Epithelial cell of esophagus (primary cell): ENCODE data around the gene ABO.
"Not testable (repeated sequence)": the region's sequence is repeated elsewhere in the genome, so short reads cannot be mapped to it uniquely, and the experiment has no call there.

Source experiments
- DNase-seq: peaks from one replicate; pipeline ENCODE4 v3.0.0; 2010; ENCODE audit warnings: low read depth
- H3K4me3 ChIP-seq: 2 replicates; pipeline ENCODE4 v1.5.1; 2011; ENCODE audit warnings: mild to moderate bottlenecking, low read length, control low read depth
- CTCF ChIP-seq: IDR thresholded peaks from 2 replicates; pipeline ENCODE4 v1.5.1; 2011; ENCODE audit warnings: low read depth, mild to moderate bottlenecking, low read length, control low read depth, inconsistent platforms; ENCODE audit not compliant: insufficient read depth; ENCODE audit errors: missing control alignments

Gene ABO

GRCh38 chr9:133304158-133304470 is 29.1 kb upstream of the ABO start:
- no peak for TF ChIP-seq CTCF
- no peak overlapping the region for H3K4me3 ChIP-seq
- DNase-seq = no peak

- no peak for TF ChIP-seq CTCF
- H3K4me3 ChIP-seq = no peak overlapping the region
- DNase-seq = no peak
These were observed 28.5 kb upstream of the ABO start for GRCh38 chr9:133303266-133304157.

GRCh38 chr9:133301253-133302230 is 26.5 kb upstream of the ABO start:
- TF ChIP-seq CTCF = no peak
- no peak overlapping the region for H3K4me3 ChIP-seq
- DNase-seq = no peak

GRCh38 chr9:133299996-133300395 is 25.0 kb upstream of the ABO start:
- DNase-seq, H3K4me3 ChIP-seq: not testable (repeated sequence)

- no peak for TF ChIP-seq CTCF
- no peak for DNase-seq
- H3K4me3 ChIP-seq = no peak overlapping the region
These were observed 19.3 kb upstream of the ABO start for GRCh38 chr9:133294257-133294656.

- DNase-seq = no peak
- no peak overlapping the region for H3K4me3 ChIP-seq
- TF ChIP-seq CTCF = no peak
These were observed 15.8 kb upstream of the ABO start for GRCh38 chr9:133290751-133291302.

GRCh38 chr9:133286523-133286922 is 11.5 kb upstream of the ABO start:
- H3K4me3 ChIP-seq = no peak overlapping the region
- DNase-seq = peak; percentile 16
- TF ChIP-seq CTCF = no peak
